ENCODE measurements around the gene CRELD2.

CRELD2 gene

GRCh38 chr22:49958366-49958921 is 40.0 kb downstream of the CRELD2 start:
- DNase-seq (ENCODE audit: low read depth), result no peak

- DNase-seq (ENCODE audit: low read depth), result no peak
These were observed 40.7 kb downstream of the CRELD2 start for GRCh38 chr22:49958931-49959781.

- DNase-seq (ENCODE audit: low read depth), result no peak
These were observed 41.3 kb downstream of the CRELD2 start for GRCh38 chr22:49959782-49960158.

GRCh38 chr22:49960159-49961004 is 41.9 kb downstream of the CRELD2 start, which contains the start of gene PIM3:
TSS of gene PIM3 (plus strand) at chr22:49960772. CDS start at chr22:49960948, 176 bp downstream.
- DNase-seq (ENCODE audit: low read depth), result peak; percentile 90

GRCh38 chr22:49961005-49961600 is 42.7 kb downstream of the CRELD2 start:
- no peak for DNase-seq (ENCODE audit: low read depth)

- no peak for DNase-seq (ENCODE audit: low read depth)
These were observed 43.2 kb downstream of the CRELD2 start for GRCh38 chr22:49961601-49962011.

- peak; percentile 79 for DNase-seq (ENCODE audit: low read depth)
These were observed 43.7 kb downstream of the CRELD2 start for GRCh38 chr22:49962012-49962750.

- DNase-seq (ENCODE audit: low read depth), result no peak
These were observed 44.6 kb downstream of the CRELD2 start for GRCh38 chr22:49962751-49963646.

GRCh38 chr22:49963647-49964026 is 45.2 kb downstream of the CRELD2 start:
- no peak for DNase-seq (ENCODE audit: low read depth)

- no peak for DNase-seq (ENCODE audit: low read depth)
These were observed 46.0 kb downstream of the CRELD2 start for GRCh38 chr22:49964136-49965090.

- DNase-seq (ENCODE audit: low read depth), result no peak
These were observed 46.9 kb downstream of the CRELD2 start for GRCh38 chr22:49965091-49966040.

GRCh38 chr22:49966041-49966773 is 47.8 kb downstream of the CRELD2 start:
- DNase-seq (ENCODE audit: low read depth), result no peak

GRCh38 chr22:49966774-49967705 is 48.6 kb downstream of the CRELD2 start:
- no peak for DNase-seq (ENCODE audit: low read depth)

GRCh38 chr22:49967706-49968208 is 49.3 kb downstream of the CRELD2 start:
- DNase-seq (ENCODE audit: low read depth), result no peak

GRCh38 chr22:49968313-49968830 is 49.9 kb downstream of the CRELD2 start:
- DNase-seq (ENCODE audit: low read depth), result no peak
